ENCODE data around the gene KMT5B.

Gene KMT5B

GRCh38 chr11:68215524-68216170 lies 2.6 kb upstream of the KMT5B start:
- DNase-seq = no peak

GRCh38 chr11:68215087-68215445 lies 2.0 kb upstream of the KMT5B start:
- no peak for DNase-seq

- peak; percentile 10 for DNase-seq
These were observed 1.3 kb upstream of the KMT5B start for GRCh38 chr11:68214173-68215086.

GRCh38 chr11:68213555-68214172 lies 568 bp upstream of the KMT5B start:
- DNase-seq = peak; percentile 70

DNA sequence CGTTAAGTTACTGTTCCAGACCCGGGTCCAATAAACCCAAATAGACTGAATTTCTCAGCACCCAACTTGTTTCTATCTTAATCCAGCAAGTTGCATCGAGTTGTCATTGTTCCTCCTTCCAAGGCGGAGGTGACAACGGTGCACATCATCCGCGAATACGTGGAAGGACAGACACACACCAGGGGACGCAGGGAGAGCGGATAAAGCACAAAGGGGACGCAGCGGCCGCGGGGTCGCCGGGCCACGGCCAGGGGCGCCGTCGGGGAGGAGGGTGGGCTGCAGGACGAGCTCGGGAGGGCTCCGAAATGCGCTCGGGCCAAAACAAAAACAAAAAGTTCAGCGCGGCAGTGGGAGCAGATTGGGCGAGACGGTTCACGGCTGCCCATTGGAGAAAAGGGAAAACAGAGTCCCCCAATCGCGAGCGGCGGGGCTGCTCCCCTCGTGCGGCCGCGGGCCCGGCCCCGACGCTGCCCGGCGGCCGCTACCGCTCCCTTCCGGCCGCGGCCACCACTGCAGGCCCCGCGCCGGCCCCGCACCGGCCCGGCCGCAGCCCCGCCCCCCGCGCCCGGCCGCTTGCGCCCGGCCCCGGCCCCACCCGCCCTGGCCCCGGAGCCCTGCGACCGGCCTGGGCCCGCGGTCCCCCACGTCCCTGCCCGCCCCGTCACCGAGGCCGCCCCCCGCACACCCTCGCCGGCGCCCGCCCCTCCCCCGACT lies 518 bp downstream of the KMT5B start:
- peak; percentile 52 for DNase-seq

DNA sequence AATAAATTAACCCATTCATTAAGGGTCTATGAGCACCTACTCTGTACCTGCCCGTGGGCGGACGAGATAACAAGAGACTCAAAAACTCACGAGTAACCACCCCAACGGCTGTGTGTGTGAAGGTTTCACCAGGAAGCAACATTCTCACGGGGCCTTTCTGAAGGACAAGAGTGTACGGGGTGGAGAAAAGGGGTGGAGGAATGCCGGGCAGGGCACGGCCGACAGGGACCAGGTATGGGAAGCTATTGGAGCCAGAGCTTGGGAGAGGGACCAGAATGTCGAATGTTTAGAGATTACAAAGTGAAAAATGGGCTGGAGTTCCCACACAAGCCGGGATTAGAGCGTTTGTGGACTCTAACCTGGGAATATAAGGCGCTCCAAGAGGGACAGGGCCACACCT lies 1.6 kb downstream of the KMT5B start:
- no peak for DNase-seq

DNA sequence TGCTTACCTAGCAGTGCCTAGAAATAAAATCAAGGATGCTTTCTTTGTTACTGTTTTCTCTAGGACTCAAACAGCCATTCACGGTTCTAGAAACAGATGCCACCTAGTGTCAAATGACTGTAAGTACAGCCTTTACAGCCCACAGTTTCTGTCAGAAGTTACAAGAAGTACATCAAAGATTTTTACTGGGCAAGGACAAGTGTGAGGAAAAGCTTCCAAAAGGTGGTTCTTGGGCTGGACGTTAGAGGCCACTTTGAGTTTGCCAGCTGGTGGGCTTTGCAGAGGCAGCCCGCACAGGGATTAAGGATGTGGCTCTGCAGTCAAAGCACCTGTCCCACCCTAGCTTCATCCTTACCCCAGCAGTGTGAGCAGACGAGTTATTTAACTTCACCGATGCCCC lies 6.9 kb downstream of the KMT5B start:
- no peak for DNase-seq

GRCh38 chr11:68204402-68204801 lies 8.7 kb downstream of the KMT5B start:
- no peak for DNase-seq

- DNase-seq = no peak
These were observed 10.9 kb downstream of the KMT5B start for GRCh38 chr11:68202165-68202564.

- no peak for DNase-seq
These were observed 11.6 kb downstream of the KMT5B start for GRCh38 chr11:68201492-68201891.

DNA sequence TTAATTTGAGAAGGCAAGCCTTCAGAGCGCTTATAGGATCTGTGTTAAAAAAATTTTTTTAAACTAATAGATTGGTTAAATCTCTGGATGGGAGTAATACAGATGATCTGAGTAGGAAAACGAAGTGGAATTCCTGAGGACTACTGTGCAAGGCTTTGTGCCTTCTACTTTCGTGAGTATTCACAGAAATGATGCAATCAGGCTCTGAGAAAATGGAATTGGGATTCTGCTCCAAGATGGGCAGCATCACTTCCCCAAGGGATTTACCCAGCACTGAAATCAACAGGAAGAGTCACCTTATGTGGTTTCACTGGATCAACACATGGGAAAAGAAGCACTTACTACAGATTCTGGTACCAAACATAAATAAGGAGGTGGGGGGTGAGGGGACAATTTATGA lies 12.5 kb downstream of the KMT5B start:
- DNase-seq = no peak

DNA sequence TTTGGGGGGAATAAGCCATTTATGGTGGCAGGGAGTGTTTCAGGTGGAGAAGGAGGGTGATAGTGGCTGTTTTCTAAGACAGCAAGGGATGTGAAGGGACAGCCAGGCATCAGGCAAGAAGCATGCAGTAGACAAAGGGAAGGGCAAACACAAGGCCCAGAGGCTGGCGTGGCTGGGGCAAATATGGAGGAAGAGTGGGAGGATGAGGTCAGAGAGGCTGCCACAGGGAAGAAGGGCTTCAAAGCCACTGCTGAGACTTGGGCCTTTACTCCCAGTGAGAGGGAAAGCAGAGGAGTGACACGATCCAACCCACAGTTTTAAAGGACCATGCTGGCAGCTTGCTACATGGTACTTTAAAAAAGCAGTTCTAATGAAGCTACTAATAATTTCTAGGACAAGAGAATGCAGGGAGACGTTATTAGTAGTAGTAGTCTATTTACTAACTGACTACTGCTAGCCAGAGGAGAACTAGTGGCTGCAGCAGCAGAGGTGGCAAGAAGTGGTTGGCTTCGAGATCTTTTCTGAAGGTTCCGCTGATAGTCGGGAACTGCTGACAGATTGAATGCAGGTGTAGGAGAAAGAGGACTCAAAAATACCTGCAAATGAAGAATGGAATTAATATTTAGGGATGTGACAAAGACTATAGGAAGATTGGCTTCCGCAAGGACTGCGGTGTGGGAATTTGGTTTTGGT lies 13.7 kb downstream of the KMT5B start:
- no peak for DNase-seq

DNA sequence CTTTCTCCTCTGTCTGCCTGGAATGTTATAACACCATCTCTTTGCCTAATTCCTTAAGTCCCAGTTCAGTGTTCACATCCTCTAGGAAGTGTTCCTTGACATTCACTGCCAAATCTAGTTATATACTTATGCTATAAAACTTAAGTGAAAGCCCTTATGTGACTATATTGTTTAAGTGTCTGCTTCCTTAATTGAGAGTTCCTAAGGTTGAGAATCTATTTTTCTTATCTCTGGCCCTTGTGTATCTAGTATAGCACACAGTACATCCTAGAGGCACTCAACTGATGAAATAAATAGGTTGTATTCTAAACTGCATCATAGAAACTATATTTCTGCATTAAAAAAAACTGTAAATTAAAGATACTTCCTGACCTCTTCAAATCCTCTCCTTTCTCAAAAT lies 16.9 kb downstream of the KMT5B start:
- no peak for DNase-seq

- no peak for DNase-seq
These were observed 18.3 kb downstream of the KMT5B start for GRCh38 chr11:68194675-68195294.

DNA sequence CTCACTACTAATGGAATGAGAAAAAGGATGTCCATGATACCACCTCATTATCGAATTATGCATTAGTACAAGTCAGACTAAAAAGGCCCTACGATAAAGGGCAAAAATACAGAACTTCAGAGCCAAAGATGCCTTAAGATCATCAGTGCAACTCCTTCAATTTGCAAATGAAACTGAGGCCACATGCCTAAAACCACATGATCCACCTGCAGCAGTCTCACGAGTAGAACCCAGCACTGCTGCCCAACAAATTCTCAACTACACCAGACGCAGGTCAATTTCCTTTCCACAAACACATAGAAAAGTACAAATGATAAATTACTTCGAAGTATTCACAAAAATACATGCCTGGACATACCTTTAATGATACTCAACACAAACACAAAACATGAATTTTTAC lies 20.1 kb downstream of the KMT5B start:
- no peak for DNase-seq

GRCh38 chr11:68191661-68192579 lies 21.2 kb downstream of the KMT5B start:
- no peak for DNase-seq

DNA sequence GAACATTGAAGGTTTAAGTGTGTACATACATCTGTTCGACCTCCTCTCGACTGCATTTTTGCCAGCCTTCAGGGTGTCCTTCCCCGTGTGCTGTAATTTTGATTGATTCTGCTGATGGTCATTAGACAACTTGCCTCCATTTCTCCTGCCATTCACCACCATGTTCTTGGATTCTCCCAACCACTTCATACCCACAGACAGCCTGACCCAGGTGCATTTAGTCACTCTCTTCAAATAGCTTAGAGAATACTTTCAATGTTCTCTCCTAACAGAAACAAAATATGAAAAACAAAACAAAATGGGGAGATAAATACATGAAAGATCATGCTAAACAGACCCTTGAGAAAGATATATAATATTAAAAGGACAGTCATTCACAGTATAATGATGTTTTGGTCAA lies 23.2 kb downstream of the KMT5B start:
- DNase-seq = no peak

DNA sequence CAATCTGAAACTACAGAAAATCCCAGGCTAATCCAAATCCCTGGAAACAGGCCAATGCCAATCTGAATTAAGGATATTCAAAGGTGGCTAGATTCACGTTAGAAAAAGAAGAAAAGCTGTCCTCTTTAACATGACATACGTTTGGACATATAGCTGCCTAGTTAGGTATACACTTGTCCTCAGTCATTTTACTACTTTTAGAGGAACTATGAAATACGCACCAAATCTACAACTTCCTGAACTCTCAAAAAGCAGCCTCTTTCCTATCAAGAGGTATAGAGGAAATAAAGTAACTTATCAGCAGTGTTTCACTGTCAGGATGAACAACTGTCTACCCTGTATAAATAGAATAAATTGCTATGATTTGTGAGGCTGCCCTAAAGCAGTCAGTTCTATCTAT lies 24.0 kb downstream of the KMT5B start:
- no peak for DNase-seq

- no peak for DNase-seq
These were observed 27.0 kb downstream of the KMT5B start for GRCh38 chr11:68186061-68186460.

DNA sequence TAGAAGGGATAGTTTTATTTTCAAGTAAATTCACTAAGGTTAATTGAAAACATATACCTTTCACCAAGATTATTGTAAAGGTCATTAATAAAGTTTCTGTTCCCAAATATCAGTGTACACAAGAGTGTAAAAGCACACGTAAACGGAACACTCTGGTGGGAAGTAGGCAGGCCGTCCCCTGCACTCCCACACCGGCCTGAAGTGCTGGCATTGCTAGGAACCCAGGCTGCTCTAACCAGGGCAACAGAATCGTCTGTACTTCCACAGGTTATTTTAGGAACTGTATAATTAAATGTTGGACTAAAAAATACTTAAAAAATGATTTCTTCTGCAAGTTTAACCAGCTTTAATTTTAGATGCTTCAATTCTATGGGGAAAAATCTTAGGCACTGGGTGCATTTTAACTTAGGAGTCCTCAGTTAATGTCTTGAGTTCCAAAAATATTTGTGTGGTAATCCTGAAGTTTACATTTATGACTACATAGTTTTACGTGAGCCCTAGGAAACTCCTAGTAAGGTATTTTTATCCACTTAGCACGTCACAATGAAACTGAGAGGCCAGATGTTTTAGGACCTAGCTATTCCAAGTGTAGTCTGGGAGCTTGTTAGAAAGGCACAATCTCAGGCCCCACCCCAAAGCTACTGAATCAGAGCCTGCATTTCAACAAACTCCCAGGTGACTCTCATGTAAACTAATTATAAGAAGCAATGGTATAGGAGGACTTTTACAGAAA lies 31.2 kb downstream of the KMT5B start:
- no peak for DNase-seq
